NCI-H69 (cell line): ENCODE measurements around the gene OGFR.

ENCODE experiments used
- DNase-seq: peaks from one replicate; lab custom pipeline; 2025; lab: John Stamatoyannopoulos, UW

Gene OGFR

GRCh38 chr20:62769346-62770071 lies 35.1 kb upstream of the OGFR start:
- no peak for DNase-seq

- no peak for DNase-seq
Observed at GRCh38 chr20:62770111-62770910, 34.3 kb upstream of the OGFR start.

GRCh38 chr20:62770916-62771315 lies 33.7 kb upstream of the OGFR start:
- DNase-seq, result no peak

GRCh38 chr20:62771396-62772102 lies 33.1 kb upstream of the OGFR start:
- no peak for DNase-seq

- no peak for DNase-seq
Observed at GRCh38 chr20:62772103-62772611, 32.5 kb upstream of the OGFR start.

GRCh38 chr20:62772619-62772989 lies 32.0 kb upstream of the OGFR start:
- no peak for DNase-seq

GRCh38 chr20:62772990-62773844 lies 31.4 kb upstream of the OGFR start:
- DNase-seq, result peak; percentile 26

- DNase-seq, result peak; percentile 31
Observed at GRCh38 chr20:62773845-62774714, 30.6 kb upstream of the OGFR start.

GRCh38 chr20:62774762-62775161 lies 29.9 kb upstream of the OGFR start:
- DNase-seq, result no peak

- no peak for DNase-seq
Observed at GRCh38 chr20:62775206-62775605, 29.4 kb upstream of the OGFR start.

- no peak for DNase-seq
Observed at GRCh38 chr20:62776035-62776691, 28.5 kb upstream of the OGFR start.

- DNase-seq, result peak; percentile 82
Observed at GRCh38 chr20:62776692-62777527, 27.7 kb upstream of the OGFR start.

GRCh38 chr20:62777528-62777830 lies 27.2 kb upstream of the OGFR start:
- no peak for DNase-seq

GRCh38 chr20:62778058-62778457 lies 26.6 kb upstream of the OGFR start:
- DNase-seq, result no peak

- DNase-seq, result no peak
Observed at GRCh38 chr20:62778601-62779416, 25.8 kb upstream of the OGFR start.

- no peak for DNase-seq
Observed at GRCh38 chr20:62779417-62779685, 25.3 kb upstream of the OGFR start.

- DNase-seq, result peak; percentile 54
Observed at GRCh38 chr20:62780204-62780603, 24.4 kb upstream of the OGFR start.

GRCh38 chr20:62780696-62781095 lies 23.9 kb upstream of the OGFR start:
- DNase-seq, result peak; percentile 51
